Mucosa of descending colon (tissue), 3 donors: ENCODE data around the gene BORCS6. TPM values are rescaled to one million over a fixed set of nuclear protein-coding genes. Genes with fewer than 3 reads are reported as not detected.
"Not testable (repeated sequence)": the region's sequence is repeated elsewhere in the genome, so short reads cannot be mapped to it uniquely, and the experiment has no call there.

Experiments
- ATAC-seq: fragments of 200-7000 bp; cut with Tn5 transposase; one replicate; pipeline ENCODE4 v1.9.1; 2020; ENCODE audit warnings: mild to moderate bottlenecking, moderate library complexity
- DNase-seq, 3 donors: peaks; one replicate each; pipeline ENCODE4 v3.0.0-alpha.2; 2020
- H3K36me3 ChIP-seq: fragments of 200-600 bp; one replicate; pipeline ENCODE4 v1.8.0; 2021; ENCODE audit warnings: low read depth, mild to moderate bottlenecking
- H3K4me1 ChIP-seq: fragments of 200-600 bp; one replicate; pipeline ENCODE4 v1.8.0; 2021; ENCODE audit warnings: low read depth, mild to moderate bottlenecking
- H3K4me3 ChIP-seq: fragments of 200-600 bp; one replicate; pipeline ENCODE4 v1.8.0; 2021; ENCODE audit warnings: mild to moderate bottlenecking
- H3K9me3 ChIP-seq: fragments of 200-600 bp; one replicate; pipeline ENCODE4 v1.8.0; 2021; ENCODE audit warnings: mild to moderate bottlenecking
- CTCF ChIP-seq: fragments of 200-600 bp; IDR thresholded peaks from one replicate; pipeline ENCODE4 v1.8.0; 2022; ENCODE audit warnings: antibody characterized with exemption, mild to moderate bottlenecking
- intact Hi-C, 2 donors: fragments of 100-400 bp; cut with DNase I in 1 of 2; cut with micrococcal nuclease in 1 of 2; formaldehyde crosslinking; loops; one replicate each; pipeline versions ENCODE4 v1.11.0 to v1.11.1; 2022; cut with DNase I, micrococcal nuclease
- total RNA-seq, 3 donors: library from RNA; stranded (reverse); fragmentation: NEBNext Ultra II Directional in 2 of 3; extraction: Animal tissue kit (Norgen Biotek cat#: 25700) in 2 of 3; gene quantifications; one replicate each; pipeline versions ENCODE4 v1.2.1 to v1.2.4, GENCODE V29; 2021 to 2023
- donor health status: DM: no; HTN: no; CAD: no; lungs with moderate emphysema.
- donor health status: DM: no; HTN: no; CAD: no.
- donor health status: DM: no; HTN: yes; CAD: no.

Gene BORCS6
- total RNA-seq, 3 donors from 2014 or later: 10.5 to 11.4 (median 11.0) TPM

- no peaks in the 10 kb centered on the region for H3K9me3 ChIP-seq
- ATAC-seq (no peak), DNase-seq (peak in 1 of 3 donors; percentile 31)
- no peak for TF ChIP-seq CTCF
- peaks cover 22% of the 10 kb centered on the region for H3K4me1 ChIP-seq
- H3K4me3 ChIP-seq: no peak overlapping the region
- H3K36me3 ChIP-seq: no peaks in the 10 kb centered on the region
- intact Hi-C loops: no loop called here
Observed at GRCh38 chr17:8176998-8177731, 12.8 kb downstream of the BORCS6 start.

- intact Hi-C loops: no loop called here
- Histone ChIP-seq H3K9me3 (no peaks in the 10 kb centered on the region), H3K4me1 (peaks cover 22% of the 10 kb centered on the region), H3K4me3 (peak within 1 kb of the TSS; percentile 38), H3K36me3 (no peaks in the 10 kb centered on the region)
- TF ChIP-seq CTCF: no peak
- peak; percentile 81 for ATAC-seq
- DNase-seq: peak; percentile 93 to 95 (median 94)
Observed at GRCh38 chr17:8176197-8176940, 13.6 kb downstream of the BORCS6 start, which contains the start of gene TMEM107. TSS of gene TMEM107 (minus strand) at chr17:8176380. CDS start at chr17:8176286, 94 bp downstream.

- peak overlapping the region; percentile 38 for H3K4me3 ChIP-seq
- intact Hi-C loops: no loop called here
- DNase-seq: no peak
- H3K4me1 ChIP-seq: peaks cover 22% of the 10 kb centered on the region
- peak; percentile 7 for ATAC-seq
- no peaks in the 10 kb centered on the region for H3K36me3 ChIP-seq
- TF ChIP-seq CTCF: no peak
- no peaks in the 10 kb centered on the region for H3K9me3 ChIP-seq
Observed at GRCh38 chr17:8175795-8176196, 14.2 kb downstream of the BORCS6 start.

GRCh38 chr17:8173871-8174322 is 16.1 kb downstream of the BORCS6 start:
- intact Hi-C loops: no loop called here
- Histone ChIP-seq H3K4me3 (peak overlapping the region; percentile 14), H3K4me1 (peaks cover 22% of the 10 kb centered on the region), H3K9me3 (no peaks in the 10 kb centered on the region), H3K36me3 (no peaks in the 10 kb centered on the region)
- DNase-seq (peak in 1 of 3 donors; percentile 36), ATAC-seq (no peak)
- TF ChIP-seq CTCF: no peak

- H3K36me3 ChIP-seq: no peaks in the 10 kb centered on the region
- intact Hi-C loops: no loop called here
- peak; percentile 87 for ATAC-seq
- H3K4me1 ChIP-seq: peaks cover 22% of the 10 kb centered on the region
- peak; percentile 67 to 88 (median 79) for DNase-seq
- TF ChIP-seq CTCF: no peak
- peak overlapping the region; percentile 14 for H3K4me3 ChIP-seq
- H3K9me3 ChIP-seq: no peaks in the 10 kb centered on the region
Observed at GRCh38 chr17:8173056-8173870, 16.7 kb downstream of the BORCS6 start.

- H3K9me3 ChIP-seq, ATAC-seq, H3K4me3 ChIP-seq, H3K4me1 ChIP-seq, intact Hi-C loops, H3K36me3 ChIP-seq: not testable (repeated sequence)
- peak in 1 of 3 donors; percentile 18 for DNase-seq
Observed at GRCh38 chr17:8170186-8170585, 19.8 kb downstream of the BORCS6 start.
